Measurements from ENCODE around the gene MYRF. TPM values are rescaled to one million over a fixed set of nuclear protein-coding genes. Genes with fewer than 3 reads are reported as not detected.

The MYRF gene
- total and polyA plus RNA-seq, 2 of the 4 experiments (the other 2 are of a cell fraction), result 1.6 to 10.7 TPM

DNA sequence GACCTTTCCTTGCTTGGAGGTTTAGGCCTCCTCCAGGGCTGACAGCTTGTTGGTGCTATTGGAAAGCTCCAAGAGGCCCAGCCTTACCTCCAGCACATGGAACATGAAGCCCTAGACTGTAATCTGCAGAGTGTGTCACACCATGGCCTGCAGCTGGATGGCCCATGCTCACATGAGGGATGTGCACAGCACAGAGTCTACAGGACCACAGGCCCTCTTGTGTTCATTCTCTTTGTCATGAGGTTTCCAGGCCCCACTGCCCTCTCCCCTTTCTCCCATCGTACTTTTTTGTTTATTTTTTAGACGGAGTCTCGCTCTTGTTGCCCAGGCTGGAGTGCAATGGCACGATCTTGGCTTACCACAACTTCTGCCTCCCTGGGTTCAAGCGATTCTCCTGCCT lies 54.3 kb downstream of the MYRF start:
- no peak overlapping the region for H2BK15ac ChIP-seq (ENCODE audit: low read depth, low read length)
- WGBS, 2 experiments (ENCODE audit: extremely low coverage in 2 of 2, insufficient read length in 1 of 2), result 90% methylated on average over 3 of the region's 5 CpGs; no CpG with 5 or more reads in 1 of the 2 experiments
- CTCF ChIA-PET, result no interaction called here
- H3K9ac ChIP-seq (ENCODE audit: low read depth, low read length), result no peak overlapping the region
- H4K5ac ChIP-seq (ENCODE audit: low read depth, low read length), result no peak overlapping the region
- in situ Hi-C loops (cut with MboI; ENCODE audit: low sequenced_read_pairs) (no loop called here), dilution Hi-C loops (cut with HindIII; ENCODE audit: low sequenced_read_pairs, unreplicated experiment) (no loop called here), intact Hi-C loops (cut with micrococcal nuclease) (no loop called here)
- BruUV-seq (replicated peaks), result no TSS peak
- H2BK120ac ChIP-seq (ENCODE audit: low read depth, low read length), result no peak overlapping the region
- H3K4me1 ChIP-seq (ENCODE audit: control insufficient read depth, insufficient read depth, low read length), result no peaks in the 10 kb centered on the region
- H4K20me1 ChIP-seq (ENCODE audit: insufficient read depth, low read length), result no peaks in the 10 kb centered on the region
- no peak overlapping the region for H4K91ac ChIP-seq (ENCODE audit: insufficient read depth, low read depth, low read length)
- no peak overlapping the region for H2AFZ ChIP-seq (replicated peaks; ENCODE audit: low read length, poor library complexity)
- no peak overlapping the region for H2BK20ac ChIP-seq (ENCODE audit: low read depth, low read length)
- no peak overlapping the region for H2AK9ac ChIP-seq (replicated peaks; ENCODE audit: low read depth, low read length, poor library complexity)
- H2BK5ac ChIP-seq (ENCODE audit: low read depth, low read length, poor library complexity, severe bottlenecking), result no peak overlapping the region
- peaks cover 56% of the 10 kb centered on the region for H3K36me3 ChIP-seq (ENCODE audit: control insufficient read depth, insufficient read depth, low read length)
- H3K18ac ChIP-seq (ENCODE audit: low read depth, low read length), result no peak overlapping the region
- no peak for DNase-seq
- no peak overlapping the region for H3K27ac ChIP-seq (ENCODE audit: insufficient read depth, low read length)
- POLR2A ChIA-PET (ENCODE audit: unreplicated experiment), result interaction anchor here (1.7 kb wide), 1 partner anchor 8 kb away, joined by 6 read pairs; no protein-coding TSS in a partner anchor
- TF ChIP-seq BHLHE40 (IDR thresholded peaks at IDR 0.05; ENCODE audit: low read depth, low read length) (no peak), SMC3 (IDR thresholded peaks at IDR 0.05; ENCODE audit: low read depth, low read length) (no peak), MAZ (IDR thresholded peaks at IDR 0.05; ENCODE audit: borderline replicate concordance, low read depth, low read length) (no peak), NFE2L2 (IDR thresholded peaks at IDR 0.05; ENCODE audit: low read depth, low read length) (no peak)
- no peaks in the 10 kb centered on the region for H3K27me3 ChIP-seq (ENCODE audit: control insufficient read depth, insufficient read depth, low read length)
- H4K8ac ChIP-seq (ENCODE audit: low read depth in 2 of 2, low read length in 2 of 2), result no peak overlapping the region
- H3K79me1 ChIP-seq (ENCODE audit: low read depth in 1 of 2, low read length in 2 of 2), result peaks cover 0 to 26% of the 10 kb centered on the region in 2 experiments; a peak in 3 of 4 replicates
- H3K23ac ChIP-seq (ENCODE audit: low read depth, low read length), result no peak overlapping the region
- H3K4me2 ChIP-seq (ENCODE audit: low read depth, low read length), result no peak overlapping the region
- ATAC-seq (ENCODE audit: low read depth), result no peak
- H3K56ac ChIP-seq (ENCODE audit: extremely low read depth, insufficient read depth, low read length), result no peak overlapping the region
- peaks cover 2% of the 10 kb centered on the region; the same call in 1 of the 2 replicates for H3K9me1 ChIP-seq (ENCODE audit: insufficient read depth, low read length)
- no peak overlapping the region for H3K14ac ChIP-seq (replicated peaks; ENCODE audit: low read depth, low read length)
- H3K9me3 ChIP-seq (ENCODE audit: control insufficient read depth, insufficient read depth, low read length), result no peaks in the 10 kb centered on the region
- H2AK5ac ChIP-seq (ENCODE audit: low read depth, low read length), result no peak overlapping the region
- no peak overlapping the region for H3K4me3 ChIP-seq (ENCODE audit: insufficient read depth, low read depth, low read length)
- H3K4ac ChIP-seq (ENCODE audit: low read depth, low read length), result no peak overlapping the region
